ENCODE results near the gene IL4R. TPM values are rescaled to one million over a fixed set of nuclear protein-coding genes. Genes with fewer than 3 reads are reported as not detected.

The IL4R gene
- total and polyA plus RNA-seq, 10 of the 15 experiments (the other 5 are each of a cell fraction or from before 2014, with no cell fraction given) = 2.6 to 70.4 (median 36.6) TPM

DNA sequence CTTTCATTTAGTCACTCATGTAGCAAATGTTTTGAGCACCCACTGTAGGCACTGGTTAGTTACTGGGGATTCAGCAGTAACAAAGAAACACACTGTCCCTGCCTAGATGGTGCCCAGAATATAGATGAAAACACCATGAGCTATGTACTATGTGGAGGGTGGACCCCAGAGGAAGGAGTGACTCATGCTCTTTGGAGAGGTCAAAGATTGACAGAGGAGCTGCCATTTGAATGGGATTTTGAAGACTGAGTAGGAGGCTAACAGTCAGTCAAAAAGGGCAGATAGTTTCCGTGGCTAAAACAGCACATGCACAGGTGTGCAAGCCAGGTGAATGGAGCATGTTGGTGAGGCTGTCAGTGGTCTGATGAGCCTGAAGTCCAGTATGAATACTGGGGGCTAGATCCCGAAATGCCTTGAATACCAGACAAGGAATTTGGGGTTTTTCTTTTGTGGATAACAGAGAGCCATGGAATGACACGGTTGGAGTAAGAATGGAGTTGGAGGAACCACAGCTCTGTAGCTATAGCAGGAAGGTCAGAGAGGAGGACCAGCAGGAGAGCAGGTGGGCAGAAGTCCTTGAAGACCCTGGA lies 94.3 kb downstream of the IL4R start (continued):
- TF ChIP-seq, protein P1, sequence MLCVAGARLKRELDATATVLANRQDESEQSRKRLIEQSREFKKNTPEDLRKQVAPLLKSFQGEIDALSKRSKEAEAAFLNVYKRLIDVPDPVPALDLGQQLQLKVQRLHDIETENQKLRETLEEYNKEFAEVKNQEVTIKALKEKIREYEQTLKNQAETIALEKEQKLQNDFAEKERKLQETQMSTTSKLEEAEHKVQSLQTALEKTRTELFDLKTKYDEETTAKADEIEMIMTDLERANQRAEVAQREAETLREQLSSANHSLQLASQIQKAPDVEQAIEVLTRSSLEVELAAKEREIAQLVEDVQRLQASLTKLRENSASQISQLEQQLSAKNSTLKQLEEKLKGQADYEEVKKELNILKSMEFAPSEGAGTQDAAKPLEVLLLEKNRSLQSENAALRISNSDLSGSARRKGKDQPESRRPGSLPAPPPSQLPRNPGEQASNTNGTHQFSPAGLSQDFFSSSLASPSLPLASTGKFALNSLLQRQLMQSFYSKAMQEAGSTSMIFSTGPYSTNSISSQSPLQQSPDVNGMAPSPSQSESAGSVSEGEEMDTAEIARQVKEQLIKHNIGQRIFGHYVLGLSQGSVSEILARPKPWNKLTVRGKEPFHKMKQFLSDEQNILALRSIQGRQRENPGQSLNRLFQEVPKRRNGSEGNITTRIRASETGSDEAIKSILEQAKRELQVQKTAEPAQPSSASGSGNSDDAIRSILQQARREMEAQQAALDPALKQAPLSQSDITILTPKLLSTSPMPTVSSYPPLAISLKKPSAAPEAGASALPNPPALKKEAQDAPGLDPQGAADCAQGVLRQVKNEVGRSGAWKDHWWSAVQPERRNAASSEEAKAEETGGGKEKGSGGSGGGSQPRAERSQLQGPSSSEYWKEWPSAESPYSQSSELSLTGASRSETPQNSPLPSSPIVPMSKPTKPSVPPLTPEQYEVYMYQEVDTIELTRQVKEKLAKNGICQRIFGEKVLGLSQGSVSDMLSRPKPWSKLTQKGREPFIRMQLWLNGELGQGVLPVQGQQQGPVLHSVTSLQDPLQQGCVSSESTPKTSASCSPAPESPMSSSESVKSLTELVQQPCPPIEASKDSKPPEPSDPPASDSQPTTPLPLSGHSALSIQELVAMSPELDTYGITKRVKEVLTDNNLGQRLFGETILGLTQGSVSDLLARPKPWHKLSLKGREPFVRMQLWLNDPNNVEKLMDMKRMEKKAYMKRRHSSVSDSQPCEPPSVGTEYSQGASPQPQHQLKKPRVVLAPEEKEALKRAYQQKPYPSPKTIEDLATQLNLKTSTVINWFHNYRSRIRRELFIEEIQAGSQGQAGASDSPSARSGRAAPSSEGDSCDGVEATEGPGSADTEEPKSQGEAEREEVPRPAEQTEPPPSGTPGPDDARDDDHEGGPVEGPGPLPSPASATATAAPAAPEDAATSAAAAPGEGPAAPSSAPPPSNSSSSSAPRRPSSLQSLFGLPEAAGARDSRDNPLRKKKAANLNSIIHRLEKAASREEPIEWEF (IDR thresholded peaks at IDR 0.05; ENCODE audit: insufficient replicate concordance, low read depth, low read length) = no peak
- no peak for TF ChIP-seq PAX5 (IDR thresholded peaks at IDR 0.05; ENCODE audit: borderline replicate concordance, low read depth, low read length)
- TF ChIP-seq POU2F2 (IDR thresholded peaks at IDR 0.05; ENCODE audit: borderline replicate concordance, low read depth, low read length) = peak; percentile 8; the same call in 1 of the 3 replicates
- TF ChIP-seq, protein P2, sequence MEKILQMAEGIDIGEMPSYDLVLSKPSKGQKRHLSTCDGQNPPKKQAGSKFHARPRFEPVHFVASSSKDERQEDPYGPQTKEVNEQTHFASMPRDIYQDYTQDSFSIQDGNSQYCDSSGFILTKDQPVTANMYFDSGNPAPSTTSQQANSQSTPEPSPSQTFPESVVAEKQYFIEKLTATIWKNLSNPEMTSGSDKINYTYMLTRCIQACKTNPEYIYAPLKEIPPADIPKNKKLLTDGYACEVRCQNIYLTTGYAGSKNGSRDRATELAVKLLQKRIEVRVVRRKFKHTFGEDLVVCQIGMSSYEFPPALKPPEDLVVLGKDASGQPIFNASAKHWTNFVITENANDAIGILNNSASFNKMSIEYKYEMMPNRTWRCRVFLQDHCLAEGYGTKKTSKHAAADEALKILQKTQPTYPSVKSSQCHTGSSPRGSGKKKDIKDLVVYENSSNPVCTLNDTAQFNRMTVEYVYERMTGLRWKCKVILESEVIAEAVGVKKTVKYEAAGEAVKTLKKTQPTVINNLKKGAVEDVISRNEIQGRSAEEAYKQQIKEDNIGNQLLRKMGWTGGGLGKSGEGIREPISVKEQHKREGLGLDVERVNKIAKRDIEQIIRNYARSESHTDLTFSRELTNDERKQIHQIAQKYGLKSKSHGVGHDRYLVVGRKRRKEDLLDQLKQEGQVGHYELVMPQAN (conservative IDR thresholded peaks at IDR 0.05) = no peak
- TF ChIP-seq FOXK2 (IDR thresholded peaks at IDR 0.05) = no peak
- TF ChIP-seq EED (IDR thresholded peaks at IDR 0.05; ENCODE audit: low read depth) = no peak
- no peak for TF ChIP-seq LARP7 (IDR thresholded peaks at IDR 0.05)
- TF ChIP-seq MTA3 (IDR thresholded peaks at IDR 0.05; ENCODE audit: borderline replicate concordance, low read length) = no peak
- TF ChIP-seq KAT2A (conservative IDR thresholded peaks at IDR 0.05; ENCODE audit: control insufficient read depth, low read depth, low read length) = no peak
- TF ChIP-seq CBX3 (IDR thresholded peaks at IDR 0.05; ENCODE audit: borderline replicate concordance, low read depth) = no peak
- TF ChIP-seq RUNX3 (IDR thresholded peaks at IDR 0.05; ENCODE audit: low read length) = no peak
- TF ChIP-seq SMAD1 (IDR thresholded peaks at IDR 0.05; ENCODE audit: low read depth, partially characterized antibody) = no peak
- no peak for TF ChIP-seq ZNF24 (IDR thresholded peaks at IDR 0.05)
- TF ChIP-seq MYC (IDR thresholded peaks at IDR 0.05; ENCODE audit: insufficient read depth, insufficient read length, insufficient replicate concordance, low read length, severe bottlenecking) = no peak
- no peak for TF ChIP-seq MEF2B (IDR thresholded peaks at IDR 0.05; ENCODE audit: partially characterized antibody, poor library complexity, severe bottlenecking)
- no peak for TF ChIP-seq ASH2L (IDR thresholded peaks at IDR 0.05; ENCODE audit: borderline replicate concordance, low read depth)
- TF ChIP-seq, protein P3, sequence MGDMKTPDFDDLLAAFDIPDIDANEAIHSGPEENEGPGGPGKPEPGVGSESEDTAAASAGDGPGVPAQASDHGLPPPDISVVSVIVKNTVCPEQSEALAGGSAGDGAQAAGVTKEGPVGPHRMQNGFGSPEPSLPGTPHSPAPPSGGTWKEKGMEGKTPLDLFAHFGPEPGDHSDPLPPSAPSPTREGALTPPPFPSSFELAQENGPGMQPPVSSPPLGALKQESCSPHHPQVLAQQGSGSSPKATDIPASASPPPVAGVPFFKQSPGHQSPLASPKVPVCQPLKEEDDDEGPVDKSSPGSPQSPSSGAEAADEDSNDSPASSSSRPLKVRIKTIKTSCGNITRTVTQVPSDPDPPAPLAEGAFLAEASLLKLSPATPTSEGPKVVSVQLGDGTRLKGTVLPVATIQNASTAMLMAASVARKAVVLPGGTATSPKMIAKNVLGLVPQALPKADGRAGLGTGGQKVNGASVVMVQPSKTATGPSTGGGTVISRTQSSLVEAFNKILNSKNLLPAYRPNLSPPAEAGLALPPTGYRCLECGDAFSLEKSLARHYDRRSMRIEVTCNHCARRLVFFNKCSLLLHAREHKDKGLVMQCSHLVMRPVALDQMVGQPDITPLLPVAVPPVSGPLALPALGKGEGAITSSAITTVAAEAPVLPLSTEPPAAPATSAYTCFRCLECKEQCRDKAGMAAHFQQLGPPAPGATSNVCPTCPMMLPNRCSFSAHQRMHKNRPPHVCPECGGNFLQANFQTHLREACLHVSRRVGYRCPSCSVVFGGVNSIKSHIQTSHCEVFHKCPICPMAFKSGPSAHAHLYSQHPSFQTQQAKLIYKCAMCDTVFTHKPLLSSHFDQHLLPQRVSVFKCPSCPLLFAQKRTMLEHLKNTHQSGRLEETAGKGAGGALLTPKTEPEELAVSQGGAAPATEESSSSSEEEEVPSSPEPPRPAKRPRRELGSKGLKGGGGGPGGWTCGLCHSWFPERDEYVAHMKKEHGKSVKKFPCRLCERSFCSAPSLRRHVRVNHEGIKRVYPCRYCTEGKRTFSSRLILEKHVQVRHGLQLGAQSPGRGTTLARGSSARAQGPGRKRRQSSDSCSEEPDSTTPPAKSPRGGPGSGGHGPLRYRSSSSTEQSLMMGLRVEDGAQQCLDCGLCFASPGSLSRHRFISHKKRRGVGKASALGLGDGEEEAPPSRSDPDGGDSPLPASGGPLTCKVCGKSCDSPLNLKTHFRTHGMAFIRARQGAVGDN (IDR thresholded peaks at IDR 0.05) = 0 out of 2 replicates have a peak, but pooled peaks have one; percentile 29
- no peak for TF ChIP-seq STAT3 (IDR thresholded peaks at IDR 0.05; ENCODE audit: low read depth, low read length)
- TF ChIP-seq NFXL1 (IDR thresholded peaks at IDR 0.05; ENCODE audit: borderline replicate concordance) = no peak
- no peak for TF ChIP-seq EZH2 (IDR thresholded peaks at IDR 0.05; ENCODE audit: borderline replicate concordance, control insufficient read depth, low read depth, low read length)
